ENCODE data around the gene TEX44.

DNA sequence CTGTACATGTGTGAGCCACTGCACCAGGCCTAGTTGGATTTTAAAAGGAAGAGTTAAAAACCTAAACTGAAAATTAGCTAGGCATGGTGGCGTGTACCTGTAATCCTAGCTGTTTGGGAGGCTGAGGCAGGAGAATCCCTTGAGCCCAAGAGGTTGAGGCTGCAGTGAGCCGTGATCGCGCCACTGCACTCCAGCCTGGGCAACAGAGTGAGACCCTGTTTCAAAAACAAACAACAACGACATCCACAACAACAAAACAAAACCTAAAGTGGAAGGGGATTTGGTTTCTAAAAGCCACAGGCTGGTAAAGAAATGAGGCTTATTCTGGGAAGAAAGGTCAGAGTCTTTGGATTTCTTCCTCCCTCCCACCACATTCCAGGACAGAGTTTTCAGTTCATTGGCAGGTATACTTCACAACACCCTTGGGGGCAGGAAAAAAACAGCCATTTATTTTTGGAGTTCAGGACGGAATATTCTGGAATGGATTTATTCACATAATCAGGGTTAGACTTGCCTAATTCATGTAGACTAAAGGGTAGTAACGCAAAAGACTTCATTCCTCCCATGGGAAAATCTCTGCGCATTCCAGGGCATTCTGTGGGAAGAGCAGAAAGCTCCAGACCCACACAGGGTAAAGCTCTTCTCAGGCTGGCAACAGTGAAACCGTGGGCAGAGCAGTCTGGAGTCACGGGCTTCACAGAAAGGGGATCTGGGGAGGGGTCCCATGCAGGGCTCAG, 34.9 kb downstream of the TEX44 start:
- no peak for TF ChIP-seq POLR2AphosphoS5 (IDR thresholded peaks at IDR 0.05; ENCODE audit: low read depth, low read length)
- no peak for TF ChIP-seq TAF1 (IDR thresholded peaks at IDR 0.05; ENCODE audit: borderline replicate concordance, low read depth, low read length)

All from GM12892 (cell line).